Erythroblast (primary cell): ENCODE measurements around the gene DUSP6.

ENCODE experiments used
- GATA1 ChIP-seq: IDR thresholded peaks from 2 replicates; pipeline ENCODE4 v1.6.1; 2011; ENCODE audit warnings: low read depth, mild to moderate bottlenecking, control low read depth, low read length, moderate library complexity
- POLR2A ChIP-seq: IDR thresholded peaks from 2 replicates; pipeline ENCODE4 v1.6.1; 2011; ENCODE audit warnings: mild to moderate bottlenecking, low read length

DNA sequence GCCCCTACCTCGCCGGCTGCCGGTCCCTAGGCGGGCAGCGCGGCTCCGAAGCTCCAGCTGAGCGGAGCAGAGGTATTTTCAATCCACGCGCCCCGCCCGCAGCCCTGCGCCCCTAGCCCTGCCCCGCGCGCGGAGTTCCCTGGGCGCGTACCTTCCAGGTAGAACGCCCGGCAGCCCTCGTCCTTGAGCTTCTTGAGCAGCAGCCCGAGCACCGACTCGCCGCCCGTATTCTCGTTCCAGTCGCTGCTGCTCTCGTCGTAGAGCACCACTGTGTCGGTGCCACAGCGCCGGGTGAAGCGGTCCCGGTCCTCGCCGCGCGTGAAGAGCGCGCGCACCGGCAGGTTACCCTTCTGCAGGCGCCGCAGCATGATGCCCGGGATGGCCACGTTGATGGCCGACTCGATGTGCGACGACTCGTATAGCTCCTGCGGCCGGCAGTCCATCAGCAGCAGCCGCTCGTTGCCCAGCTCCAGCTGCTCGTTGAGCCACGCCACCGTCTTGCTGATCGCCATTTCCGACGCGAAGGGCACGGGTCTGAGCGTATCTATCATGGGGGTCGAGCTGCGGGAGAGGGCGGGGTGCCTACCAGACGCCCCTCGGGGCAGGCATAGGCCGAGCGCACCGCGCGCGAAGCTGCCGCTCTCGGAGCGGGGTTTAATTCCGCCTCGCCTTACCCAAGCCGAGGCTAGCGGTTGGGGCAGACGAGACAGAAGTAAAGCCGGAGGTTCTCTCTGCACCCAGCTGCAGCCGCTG, 636 bp downstream of the DUSP6 start:
- no peak for TF ChIP-seq POLR2A
- TF ChIP-seq GATA1: no peak
